ENCODE measurements around the gene SNX27.
A peak's percentile ranks its signal among the peaks of the same experiment; 100 is the strongest.
"Not testable (repeated sequence)": the region's sequence is repeated elsewhere in the genome, so short reads cannot be mapped to it uniquely, and the experiment has no call there.

The SNX27 gene

GRCh38 chr1:151728151-151729054 is 116.6 kb downstream of the SNX27 start:
- peak in 1 of 2 experiments; percentile 0 for DNase-seq (ENCODE audit: low read depth in 1 of 2, low spot score in 1 of 2)
- in situ Hi-C loops (cut with HindIII; ENCODE audit: low pct_unique_long_range_greater_than_20kb, low sequenced_read_pairs): no loop called here
- no peak for TF ChIP-seq JUND (IDR thresholded peaks at IDR 0.05; ENCODE audit: low read depth)

GRCh38 chr1:151729157-151729965 is 117.5 kb downstream of the SNX27 start:
- in situ Hi-C loops (cut with HindIII; ENCODE audit: low pct_unique_long_range_greater_than_20kb, low sequenced_read_pairs): no loop called here
- no peak for TF ChIP-seq JUND (IDR thresholded peaks at IDR 0.05; ENCODE audit: low read depth)
- no peak for DNase-seq (ENCODE audit: low read depth in 1 of 2, low spot score in 1 of 2)

DNA sequence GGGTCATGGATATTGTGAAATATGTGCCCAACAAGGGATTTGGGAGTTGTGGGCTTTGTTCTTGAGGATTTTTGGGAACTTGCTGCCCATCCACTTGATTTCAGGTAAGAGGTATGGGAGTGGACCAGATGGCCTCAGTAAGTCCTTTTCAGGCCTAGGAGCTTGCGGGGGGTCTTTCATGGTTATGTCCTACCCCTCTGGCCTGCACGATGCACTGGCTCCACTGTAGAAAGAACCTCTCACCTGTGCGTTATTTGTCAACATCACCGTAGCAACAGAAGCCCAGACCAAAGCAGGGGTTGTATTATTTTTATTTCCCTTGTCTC is 118.1 kb downstream of the SNX27 start:
- no peak for TF ChIP-seq JUND (IDR thresholded peaks at IDR 0.05; ENCODE audit: low read depth)
- in situ Hi-C loops (cut with HindIII; ENCODE audit: low pct_unique_long_range_greater_than_20kb, low sequenced_read_pairs): no loop called here
- no peak for DNase-seq (ENCODE audit: low read depth in 1 of 2, low spot score in 1 of 2)

- DNase-seq (ENCODE audit: low read depth in 1 of 2, low spot score in 1 of 2): peak in 1 of 2 experiments; percentile 74
- in situ Hi-C loops (cut with HindIII; ENCODE audit: low pct_unique_long_range_greater_than_20kb, low sequenced_read_pairs): no loop called here
- no peak for TF ChIP-seq JUND (IDR thresholded peaks at IDR 0.05; ENCODE audit: low read depth)
Observed at GRCh38 chr1:151733126-151733525, 121.3 kb downstream of the SNX27 start.

GRCh38 chr1:151733995-151734394 is 122.1 kb downstream of the SNX27 start:
- DNase-seq (ENCODE audit: low read depth in 1 of 2, low spot score in 1 of 2); in situ Hi-C loops (cut with HindIII; ENCODE audit: low pct_unique_long_range_greater_than_20kb, low sequenced_read_pairs): not testable (repeated sequence)

GRCh38 chr1:151737026-151737425 is 125.2 kb downstream of the SNX27 start:
- TF ChIP-seq JUND (IDR thresholded peaks at IDR 0.05; ENCODE audit: low read depth): no peak
- in situ Hi-C loops (cut with HindIII; ENCODE audit: low pct_unique_long_range_greater_than_20kb, low sequenced_read_pairs): no loop called here
- DNase-seq (ENCODE audit: low read depth in 1 of 2, low spot score in 1 of 2): no peak

DNA sequence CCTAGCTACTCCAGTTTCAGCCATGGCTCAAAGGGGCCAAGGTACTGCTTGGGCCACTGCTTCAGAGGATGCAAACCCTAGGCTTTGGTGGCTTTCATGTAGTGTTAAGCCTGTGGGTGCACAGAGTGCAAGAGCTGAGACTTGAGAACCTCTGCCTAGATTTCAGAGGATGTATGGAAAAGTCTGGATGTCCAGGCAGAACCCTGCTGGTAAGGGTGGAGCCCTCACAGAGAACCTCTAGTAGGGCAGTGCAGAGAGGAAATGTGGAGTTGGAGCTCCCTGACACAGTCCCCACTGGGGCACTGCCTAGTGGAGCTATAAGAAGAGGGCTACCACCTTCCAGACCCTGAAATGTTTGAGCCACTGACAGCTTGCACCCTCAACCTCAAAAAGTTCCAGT is 125.6 kb downstream of the SNX27 start:
- in situ Hi-C loops (cut with HindIII; ENCODE audit: low pct_unique_long_range_greater_than_20kb, low sequenced_read_pairs): no loop called here
- no peak for DNase-seq (ENCODE audit: low read depth in 1 of 2, low spot score in 1 of 2)
- TF ChIP-seq JUND (IDR thresholded peaks at IDR 0.05; ENCODE audit: low read depth): no peak

DNA sequence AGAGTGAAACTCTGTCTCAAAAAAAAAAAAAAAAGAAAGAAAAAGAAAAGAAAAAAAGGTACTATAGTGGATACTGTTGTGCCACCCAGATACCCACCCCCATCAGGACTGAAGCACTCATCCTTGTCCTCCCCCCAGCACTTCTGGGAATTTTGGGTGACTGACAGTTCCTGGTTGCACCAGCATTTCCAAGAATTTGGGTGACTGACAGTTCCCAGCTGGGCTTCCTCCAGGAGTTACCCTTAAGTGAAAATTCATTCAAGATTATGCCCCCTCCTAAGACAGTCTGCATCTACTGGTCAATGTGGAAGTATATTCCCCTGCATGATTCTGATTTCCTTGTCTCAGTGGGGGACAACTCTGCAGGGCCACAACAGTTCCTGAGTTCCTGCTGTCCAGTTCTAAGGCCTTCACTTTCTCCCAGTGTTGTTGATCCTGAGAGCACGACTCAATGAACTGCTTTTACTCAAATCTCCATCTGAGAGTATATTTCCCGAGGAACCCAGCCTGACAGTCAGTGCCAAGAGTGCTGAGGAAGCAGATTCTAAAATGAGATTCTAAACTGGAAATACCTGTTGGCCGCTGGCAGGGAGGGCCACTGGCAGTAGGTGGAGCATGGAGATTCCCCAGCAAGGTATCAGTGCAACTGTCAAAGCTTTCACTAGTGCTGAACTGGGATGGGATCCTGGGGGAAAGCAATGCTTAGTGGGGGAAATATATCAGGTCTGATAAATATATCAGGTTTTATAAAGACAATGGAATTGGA is 127.9 kb downstream of the SNX27 start:
- DNase-seq (ENCODE audit: low read depth in 1 of 2, low spot score in 1 of 2): peak; percentile 89 to 97
- in situ Hi-C loops (cut with HindIII; ENCODE audit: low pct_unique_long_range_greater_than_20kb, low sequenced_read_pairs): no loop called here
- TF ChIP-seq JUND (IDR thresholded peaks at IDR 0.05; ENCODE audit: low read depth): no peak; the same call in 1 of the 2 replicates

DNA sequence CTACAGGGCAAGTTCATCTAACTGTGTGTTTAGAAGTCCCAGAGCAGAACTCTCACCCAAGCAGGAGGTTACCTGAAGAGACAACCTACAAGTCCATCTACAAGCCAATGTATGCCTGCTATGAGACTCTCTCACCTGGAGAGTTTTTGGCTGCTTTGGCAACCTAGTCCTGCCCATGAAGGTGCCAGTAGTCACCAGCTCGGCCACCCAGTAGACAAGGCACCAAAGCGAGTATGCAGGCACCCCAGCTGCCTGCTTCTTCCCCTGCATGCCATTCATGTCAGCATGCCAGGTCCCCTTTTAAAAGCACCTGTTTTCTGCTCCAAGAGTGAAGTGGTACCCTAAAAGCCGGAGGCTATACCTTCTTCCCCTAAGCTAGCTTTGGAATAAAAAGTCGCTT is 129.7 kb downstream of the SNX27 start:
- no peak for DNase-seq (ENCODE audit: low read depth in 1 of 2, low spot score in 1 of 2)
- no peak for TF ChIP-seq JUND (IDR thresholded peaks at IDR 0.05; ENCODE audit: low read depth)
- in situ Hi-C loops (cut with HindIII; ENCODE audit: low pct_unique_long_range_greater_than_20kb, low sequenced_read_pairs): no loop called here
